ENCODE measurements around the gene SLC49A4.

Gene SLC49A4

DNA sequence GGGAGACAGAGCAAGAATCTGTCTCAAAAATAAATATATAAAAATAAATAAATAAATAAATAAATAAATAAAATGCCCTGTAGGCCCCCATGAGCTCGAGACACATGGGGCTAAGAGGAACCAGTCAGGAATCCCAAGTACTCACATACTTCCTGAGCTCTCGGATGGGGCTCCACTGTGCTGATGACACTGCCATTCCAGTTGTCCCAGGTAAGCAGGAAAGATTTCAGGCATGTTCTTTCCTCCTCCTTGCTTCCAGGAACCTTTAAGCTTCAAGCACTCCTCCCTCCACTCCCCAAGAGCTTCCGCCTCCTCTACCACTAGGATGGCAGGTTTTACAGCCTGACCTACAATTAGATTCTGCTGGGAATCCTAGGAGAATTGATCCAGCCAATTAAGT, 113.4 kb downstream of the SLC49A4 start:
- DNase-seq (ENCODE audit: low spot score): no peak

DNA sequence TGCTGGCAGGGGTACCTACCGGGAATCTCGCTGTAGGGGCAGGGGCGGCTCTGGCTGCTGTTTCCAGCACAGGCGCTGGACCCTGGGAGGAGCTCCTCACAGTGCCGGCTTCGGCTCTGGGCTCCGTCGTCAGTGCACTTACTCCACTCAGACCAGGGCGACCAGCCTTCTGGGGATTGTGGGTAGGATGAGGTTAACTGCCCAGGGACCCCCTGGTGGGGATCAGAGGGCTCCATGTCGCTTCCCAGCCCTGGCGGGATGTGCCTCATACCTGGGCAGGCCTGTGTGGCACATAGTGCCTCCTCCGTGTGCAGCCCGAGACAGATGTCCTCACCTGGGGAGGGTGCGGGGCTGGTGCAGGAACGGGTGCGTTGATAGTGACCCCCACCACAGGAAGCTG, 117.0 kb downstream of the SLC49A4 start:
- no peak for DNase-seq (ENCODE audit: low spot score)

DNA sequence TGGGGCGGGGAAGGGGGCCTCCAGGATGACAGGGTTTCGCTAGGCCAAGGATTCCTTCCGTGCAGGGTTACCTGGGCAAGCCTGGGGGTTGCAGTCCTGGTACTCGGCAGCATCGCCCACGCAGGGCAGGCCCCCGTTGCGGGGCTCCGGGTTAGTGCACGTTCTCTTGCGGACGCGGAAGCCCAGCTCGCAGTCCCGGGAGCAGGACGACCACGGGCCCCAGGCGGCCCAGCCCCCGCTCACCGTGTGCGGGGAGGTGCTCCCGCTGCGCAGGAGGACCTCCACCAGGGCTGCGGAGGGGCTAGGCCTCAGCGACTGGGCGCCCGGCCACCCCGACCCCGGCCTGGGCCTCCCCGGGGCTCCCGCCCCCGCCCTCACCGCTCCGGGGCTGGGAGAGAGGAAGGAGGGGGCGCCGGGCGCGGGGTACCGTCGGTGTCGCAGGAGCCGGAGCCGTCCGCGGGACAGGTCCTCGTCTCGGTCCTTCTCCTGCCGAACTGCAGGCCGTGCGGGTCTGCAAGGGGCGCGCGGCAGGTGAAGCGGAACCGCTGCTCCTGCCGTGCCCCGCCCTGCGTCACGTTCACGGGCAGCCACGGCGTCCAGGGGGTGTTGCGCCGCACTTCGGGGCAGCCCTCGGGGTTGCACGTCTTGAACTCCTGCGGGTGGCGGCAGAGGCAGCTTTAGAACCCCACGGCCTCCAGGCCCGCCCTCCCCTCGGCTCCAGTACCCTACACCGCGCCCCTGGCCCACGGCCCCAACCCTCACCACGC, 118.1 kb downstream of the SLC49A4 start:
- no peak for DNase-seq (ENCODE audit: low spot score)

DNA sequence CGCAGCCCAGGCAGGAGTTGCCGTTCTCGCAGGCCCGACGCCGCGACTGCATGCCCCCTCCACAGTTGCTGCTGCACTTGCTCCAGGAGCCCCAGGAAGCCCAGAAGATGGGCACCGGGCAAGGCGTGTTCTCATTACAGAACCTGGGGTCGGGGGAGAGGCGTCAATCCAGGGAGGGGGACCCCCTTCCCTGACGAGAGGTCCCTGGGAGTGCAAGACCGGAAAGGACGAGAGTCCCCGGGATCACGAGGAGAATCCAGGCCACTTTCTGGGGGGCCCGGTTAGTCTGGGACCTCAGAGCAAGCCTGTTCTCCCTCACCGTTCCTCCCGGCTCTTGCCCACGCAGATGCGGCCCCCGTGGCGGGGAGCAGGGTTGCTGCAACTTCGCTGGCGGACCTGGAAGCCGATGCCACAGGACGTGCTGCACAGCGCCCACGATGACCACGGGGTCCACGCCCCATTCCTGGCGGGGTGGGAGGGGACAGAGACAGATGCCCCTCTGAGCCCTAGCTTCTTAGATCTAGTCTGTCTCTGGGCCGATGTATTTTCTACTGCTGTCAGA, 118.8 kb downstream of the SLC49A4 start:
- DNase-seq (ENCODE audit: low spot score): no peak

DNA sequence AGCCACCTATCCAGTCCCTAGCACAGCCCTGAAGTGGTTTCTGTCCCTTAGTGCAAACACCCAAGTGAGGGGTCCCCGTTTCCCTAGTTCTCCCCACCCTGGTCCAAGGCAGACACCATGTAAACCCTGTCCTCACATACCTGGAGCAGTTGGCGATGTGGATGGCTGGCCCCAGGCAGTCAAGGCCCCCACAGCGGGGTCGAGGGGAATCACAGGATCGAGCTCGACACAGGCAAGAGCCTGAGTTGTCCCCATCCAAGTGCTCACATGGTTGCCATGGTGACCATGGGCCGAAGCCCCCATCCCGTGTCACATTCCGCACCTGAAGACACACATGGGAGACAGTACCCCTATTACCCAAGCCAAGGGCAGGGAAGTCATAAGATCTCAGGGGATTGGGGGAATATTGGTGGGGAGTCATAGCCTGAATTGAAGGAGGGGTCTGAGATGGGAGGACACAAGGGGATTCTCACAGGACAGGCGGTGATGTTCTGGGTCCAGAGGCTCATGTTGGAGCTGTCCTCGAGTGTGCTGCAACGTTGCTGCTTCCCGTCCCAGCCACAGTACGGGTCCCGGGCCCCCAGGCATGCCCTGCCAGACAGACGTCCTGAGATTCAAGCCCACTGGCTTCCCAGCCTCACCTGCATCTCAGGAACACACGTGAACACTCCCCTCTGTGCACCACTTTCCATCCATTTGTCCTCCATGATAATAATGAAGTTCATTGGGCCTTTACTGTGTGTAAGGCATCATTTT, 120.6 kb downstream of the SLC49A4 start:
- DNase-seq (ENCODE audit: low spot score): no peak

DNA sequence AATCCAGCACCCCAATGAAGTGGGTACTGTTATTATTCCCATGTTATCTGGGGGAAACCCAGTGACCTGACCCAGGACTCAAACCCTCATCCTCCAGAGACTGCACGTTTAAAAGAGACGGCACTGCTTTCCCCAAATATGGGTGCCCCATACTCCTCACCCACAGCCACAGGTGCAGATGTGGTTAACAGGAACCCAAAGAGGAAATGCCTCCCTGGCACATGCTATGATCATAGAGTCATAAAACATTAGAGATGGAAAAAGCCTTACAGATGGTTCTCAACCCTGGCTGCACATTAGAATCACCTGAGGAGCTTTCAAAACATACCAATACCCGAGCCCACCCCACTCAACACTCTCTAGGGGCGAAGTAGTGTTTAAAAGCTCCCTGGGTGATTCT, 121.2 kb downstream of the SLC49A4 start:
- DNase-seq (ENCODE audit: low spot score): no peak

DNA sequence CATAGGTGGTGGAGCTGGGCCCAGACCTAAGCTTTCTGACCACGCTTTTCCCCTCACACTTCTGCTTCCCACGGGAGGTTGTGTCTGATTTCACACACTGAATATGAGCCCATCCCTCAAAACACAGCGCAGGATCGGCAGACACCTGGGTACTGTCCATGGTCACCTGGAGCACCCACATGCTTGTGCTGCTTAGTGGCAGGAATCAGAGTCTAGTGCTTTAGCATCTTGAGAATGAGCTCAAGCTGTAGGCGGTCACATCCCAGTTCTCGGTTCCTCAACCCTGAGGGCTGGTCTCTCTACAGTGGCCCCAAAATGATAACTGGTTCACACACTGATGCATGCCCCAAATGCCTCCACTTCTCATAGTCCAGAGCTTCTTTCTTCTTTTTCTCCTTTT, 121.7 kb downstream of the SLC49A4 start:
- no peak for DNase-seq (ENCODE audit: low spot score)

DNA sequence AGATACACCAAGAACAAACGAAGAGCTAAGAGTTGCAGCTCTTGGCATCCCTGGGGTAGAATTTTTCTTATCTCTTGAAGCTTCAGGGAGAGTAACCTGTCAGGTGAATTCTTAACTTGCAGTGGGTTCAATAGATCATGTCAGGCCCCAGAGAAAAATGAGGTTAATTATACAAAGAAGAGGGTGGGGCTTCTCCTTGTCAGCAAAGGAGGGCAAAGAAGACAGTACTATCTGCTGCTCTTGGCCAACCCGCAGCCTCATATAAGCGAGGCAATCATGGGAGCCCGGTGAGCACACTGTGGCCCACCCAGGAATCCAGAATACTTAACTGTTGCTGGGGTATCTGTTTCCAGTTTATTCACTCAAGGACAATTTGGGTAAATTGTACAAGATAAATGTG, 122.5 kb downstream of the SLC49A4 start:
- DNase-seq (ENCODE audit: low spot score): no peak

DNA sequence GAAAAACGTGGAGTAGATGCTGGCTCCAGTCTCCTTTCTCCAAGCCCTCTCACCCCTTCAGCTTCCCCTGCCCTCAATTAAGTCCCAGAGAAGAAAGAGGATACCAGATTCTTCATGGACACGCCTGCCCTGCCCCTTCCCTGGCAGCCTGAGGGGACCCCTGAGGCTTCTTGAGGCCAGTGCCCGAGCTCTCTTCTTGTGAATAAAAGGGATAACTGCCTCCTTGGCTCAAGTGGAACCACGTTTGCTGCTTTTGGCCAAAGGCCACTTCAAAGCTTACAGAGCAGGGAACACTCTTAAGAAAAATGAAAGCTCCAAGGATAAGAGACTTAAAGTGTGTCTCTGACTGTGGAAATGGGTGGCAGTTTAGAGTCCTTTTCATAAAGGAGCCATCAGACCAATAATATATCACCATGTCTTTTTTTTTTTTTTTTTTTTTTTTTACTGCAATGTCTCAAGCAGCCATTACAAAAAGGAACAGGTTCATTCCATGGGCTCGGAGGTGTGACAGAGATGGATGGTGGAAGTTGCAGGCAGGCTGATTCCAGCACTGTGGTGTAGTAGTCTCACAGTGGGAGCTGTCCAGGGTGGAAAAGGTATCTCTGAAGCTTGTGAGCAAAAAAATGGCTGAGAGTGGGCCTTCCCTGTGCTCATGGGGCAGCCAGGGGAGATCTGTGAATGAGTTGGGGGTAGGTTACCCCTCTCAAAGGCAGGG, 123.9 kb downstream of the SLC49A4 start:
- no peak for DNase-seq (ENCODE audit: low spot score)

DNA sequence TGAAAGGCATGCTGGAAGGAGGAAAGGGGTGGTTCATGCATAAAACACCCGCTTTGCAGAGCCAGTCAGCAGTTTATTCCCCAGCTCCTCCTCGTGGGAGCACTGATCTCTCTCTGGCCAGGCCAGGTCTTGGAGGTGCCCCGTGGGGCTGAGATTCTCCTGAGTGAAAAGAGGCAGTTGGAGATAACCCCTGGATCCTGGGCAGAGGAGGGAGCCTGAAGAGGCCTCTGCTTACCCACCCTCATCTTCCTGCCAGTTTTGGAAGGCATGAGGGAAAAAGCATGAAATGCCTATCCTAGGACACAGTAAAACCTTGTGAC, 124.4 kb downstream of the SLC49A4 start:
- DNase-seq (ENCODE audit: low spot score): no peak

DNA sequence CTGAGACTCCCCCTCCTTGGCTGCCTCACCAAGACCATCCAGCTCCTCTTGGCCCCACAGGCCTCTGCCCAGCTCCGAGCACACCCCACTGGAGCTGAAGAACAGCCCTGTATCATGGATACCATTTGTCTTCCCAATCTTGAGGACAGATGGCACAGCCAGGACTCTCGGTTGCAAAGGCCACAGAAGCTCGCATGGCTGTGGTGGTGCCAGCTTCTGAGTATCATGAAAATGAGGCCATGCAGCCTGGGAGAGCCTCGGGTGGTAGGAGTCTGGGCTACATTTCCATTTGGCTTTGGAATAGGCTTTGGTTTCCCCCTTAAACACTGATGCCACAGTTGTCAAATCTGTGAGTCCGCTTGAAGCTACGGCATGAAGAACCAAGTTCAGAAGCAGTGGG, 126.1 kb downstream of the SLC49A4 start:
- no peak for DNase-seq (ENCODE audit: low spot score)

DNA sequence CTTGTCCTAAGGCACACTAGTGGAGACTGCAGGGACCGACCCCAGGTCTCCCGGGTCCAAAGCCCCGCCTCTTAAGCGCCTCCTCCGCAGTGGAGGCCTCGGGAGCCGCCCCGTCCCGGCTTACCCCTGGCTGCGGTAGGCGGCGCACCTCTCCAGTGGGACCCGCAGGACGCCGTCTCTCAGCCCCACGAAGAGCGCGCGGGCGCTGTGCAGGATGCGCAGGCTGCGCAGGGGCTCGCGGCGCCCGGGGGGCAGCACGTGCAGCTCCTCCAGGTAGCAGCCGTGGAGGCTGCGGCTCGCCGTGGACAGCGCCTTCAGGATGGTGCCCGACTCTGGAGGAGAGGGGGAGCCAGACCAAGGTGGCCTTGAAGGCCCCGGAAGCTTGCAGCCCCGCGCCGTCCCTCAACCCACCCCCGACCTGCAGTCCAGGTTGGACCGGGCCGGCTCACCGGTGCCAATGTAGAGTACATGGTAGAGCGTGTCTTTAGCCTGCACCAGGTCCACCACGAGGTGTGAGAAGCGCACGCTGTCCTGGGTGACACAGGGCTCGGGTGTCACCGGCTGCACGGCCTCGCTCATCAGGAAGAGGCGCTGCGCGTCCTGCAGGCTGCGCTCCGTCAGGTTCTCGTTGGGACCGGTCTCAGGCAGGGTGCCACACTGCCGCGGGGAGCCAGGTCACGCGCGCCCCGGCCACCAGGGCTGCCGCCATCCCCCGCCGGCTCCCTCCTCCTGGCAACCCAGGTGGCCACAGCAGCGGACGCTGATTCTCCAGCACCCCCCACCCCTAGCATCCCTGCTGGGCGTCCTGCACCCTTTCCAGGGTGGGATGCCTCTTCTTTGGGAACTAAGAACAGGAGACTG, 127.2 kb downstream of the SLC49A4 start:
- DNase-seq (ENCODE audit: low spot score): no peak

DNA sequence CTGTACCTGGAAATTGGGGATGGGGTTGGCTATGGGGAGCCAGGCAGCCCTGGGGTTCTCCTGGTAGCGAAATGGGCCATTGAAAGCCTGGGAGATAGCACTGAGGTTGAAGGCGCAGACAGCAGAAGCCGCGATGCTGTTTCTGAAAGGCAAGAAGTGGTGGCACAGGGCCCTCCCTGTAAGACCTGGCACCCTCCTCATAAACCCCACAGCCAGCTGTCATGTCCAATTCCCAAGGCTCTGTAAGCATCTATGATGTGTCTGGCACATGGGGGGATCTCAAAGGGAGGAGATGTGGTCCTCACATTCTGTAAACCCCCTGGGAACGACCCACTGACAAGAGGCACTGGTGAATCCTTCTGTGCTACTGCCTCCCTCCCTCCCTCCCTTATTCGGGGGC, 128.7 kb downstream of the SLC49A4 start:
- DNase-seq (ENCODE audit: low spot score): no peak

DNA sequence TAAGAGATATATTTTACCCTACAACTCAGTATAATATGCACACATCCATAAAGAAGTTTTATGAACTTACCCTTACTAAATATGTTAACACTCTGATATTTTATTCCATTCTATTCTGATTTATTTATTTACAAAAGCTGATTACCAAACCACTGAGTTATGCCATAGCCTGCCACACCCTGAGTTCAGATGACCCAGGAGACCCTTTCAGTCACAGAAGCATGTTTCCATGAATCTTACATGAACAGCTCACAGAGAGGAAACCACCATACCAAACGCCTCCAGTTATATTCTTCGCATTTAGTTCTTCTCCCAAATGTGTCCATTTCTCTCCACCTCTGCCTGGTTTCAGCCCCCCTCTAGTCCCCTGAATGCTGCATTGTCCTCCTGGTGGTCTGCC, 129.2 kb downstream of the SLC49A4 start:
- no peak for DNase-seq (ENCODE audit: low spot score)

DNA sequence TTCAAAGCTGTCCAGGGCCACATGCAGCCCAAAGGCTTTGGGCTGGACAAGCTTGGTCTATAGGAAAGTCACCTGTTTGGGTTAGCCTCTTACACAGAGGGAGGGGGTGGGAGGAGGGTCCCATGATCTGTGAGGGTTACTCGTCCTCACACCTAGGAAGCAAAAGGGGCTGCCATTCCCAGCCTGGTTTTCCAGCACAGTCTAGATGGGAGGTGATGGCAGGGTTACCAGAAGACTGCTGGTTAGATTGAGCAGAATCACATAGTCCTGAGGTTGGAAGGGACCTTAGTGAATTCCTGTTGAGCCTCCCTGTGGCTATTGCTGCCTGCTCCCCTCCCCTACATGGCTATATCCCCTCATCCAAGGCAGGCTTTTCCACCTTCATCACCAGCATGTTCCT, 130.9 kb downstream of the SLC49A4 start:
- DNase-seq (ENCODE audit: low spot score): no peak

DNA sequence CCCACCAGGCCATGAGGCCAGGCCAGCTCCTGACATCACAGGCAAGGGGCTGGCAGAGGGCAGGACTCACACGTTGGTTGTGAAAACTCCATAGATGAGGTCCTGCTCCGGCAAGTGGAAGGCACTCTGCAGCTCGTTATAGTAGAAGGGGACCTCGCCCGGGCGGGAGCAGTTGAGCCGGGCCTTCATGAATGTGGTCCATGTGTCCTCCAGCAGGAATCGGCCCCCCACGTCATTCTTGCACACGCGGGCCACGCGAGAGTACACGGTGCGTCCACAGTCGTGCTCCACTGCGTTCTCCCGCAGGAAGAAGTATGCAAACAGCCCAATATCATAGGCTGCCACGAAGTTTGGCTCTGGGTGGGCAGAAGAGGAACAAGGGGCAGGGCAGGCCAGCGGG, 131.5 kb downstream of the SLC49A4 start:
- no peak for DNase-seq (ENCODE audit: low spot score)

DNA sequence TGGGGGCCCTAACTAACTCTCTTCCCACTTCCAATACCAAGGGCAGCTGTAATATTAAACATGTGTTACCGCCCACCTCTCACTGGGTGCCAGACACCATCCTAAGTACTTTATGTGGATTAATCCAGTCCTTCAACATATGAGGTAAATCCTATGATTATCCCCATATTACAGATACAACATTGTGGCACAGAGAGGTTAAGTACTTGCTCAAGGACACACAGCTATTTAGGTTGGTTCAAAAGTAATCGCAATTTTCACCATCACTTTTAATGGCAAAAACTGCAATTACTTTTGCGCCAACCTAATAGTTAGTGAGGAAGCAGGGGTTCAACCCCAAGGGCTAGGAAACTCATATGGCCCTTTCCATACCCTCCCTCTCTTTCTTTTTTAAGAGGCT, 131.9 kb downstream of the SLC49A4 start:
- DNase-seq (ENCODE audit: low spot score): no peak

DNA sequence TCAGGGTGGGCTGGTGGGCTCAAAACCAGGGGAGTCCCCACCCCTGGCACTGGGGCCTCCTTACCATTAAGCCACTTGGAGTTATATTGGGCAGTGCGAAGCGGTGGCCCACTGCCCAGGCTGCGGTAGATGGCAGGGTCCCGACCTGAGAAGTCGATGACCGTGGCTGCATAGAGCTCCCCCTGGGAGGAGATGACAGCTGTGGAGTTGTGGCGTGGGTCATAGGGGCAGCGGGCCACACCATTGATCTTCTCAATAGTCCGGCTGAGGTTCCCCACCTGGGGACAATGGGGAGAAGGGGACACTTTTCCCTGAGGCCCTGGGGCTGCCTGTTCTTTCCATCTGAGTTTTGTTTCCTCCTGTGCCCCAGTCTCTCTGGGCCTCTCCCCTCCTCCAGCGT, 132.9 kb downstream of the SLC49A4 start:
- no peak for DNase-seq (ENCODE audit: low spot score)

DNA sequence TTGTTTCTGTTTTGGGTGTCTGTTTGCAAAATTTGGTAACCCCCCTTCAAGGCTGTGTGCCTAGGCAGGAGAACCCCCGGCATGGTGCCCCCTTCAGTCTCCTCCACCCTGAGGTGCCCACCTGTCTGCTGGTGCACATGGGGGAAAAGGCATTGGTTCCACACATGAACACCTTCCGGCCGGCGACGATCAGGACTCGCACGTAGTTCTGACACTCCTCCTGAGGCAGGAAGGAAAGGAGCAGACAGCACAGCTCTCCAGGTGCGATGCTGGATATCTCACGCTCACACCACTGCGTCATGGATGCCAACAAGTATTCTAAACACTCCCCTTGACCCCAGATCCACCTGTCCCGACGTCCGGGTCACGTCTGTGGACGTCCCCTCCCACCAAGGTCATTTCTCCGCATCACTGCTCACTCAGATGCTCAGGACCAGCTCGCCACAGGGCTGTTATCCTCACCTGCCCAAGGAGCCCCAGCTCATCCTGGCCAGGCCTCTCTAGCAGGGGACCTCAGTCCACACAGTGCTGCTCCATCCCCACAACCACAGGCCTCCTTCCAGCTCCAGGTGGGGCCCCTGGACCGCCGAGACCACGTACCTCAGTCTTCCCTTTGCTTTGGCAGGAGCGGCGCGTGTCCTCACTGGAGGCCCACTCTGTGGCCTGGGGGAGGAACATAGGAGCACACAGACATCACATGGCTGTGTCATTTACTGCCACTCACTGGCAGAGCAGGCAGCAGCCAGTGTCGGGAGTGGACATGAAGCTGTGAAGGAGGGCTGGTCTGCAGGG, 133.7 kb downstream of the SLC49A4 start:
- DNase-seq (ENCODE audit: low spot score): no peak

DNA sequence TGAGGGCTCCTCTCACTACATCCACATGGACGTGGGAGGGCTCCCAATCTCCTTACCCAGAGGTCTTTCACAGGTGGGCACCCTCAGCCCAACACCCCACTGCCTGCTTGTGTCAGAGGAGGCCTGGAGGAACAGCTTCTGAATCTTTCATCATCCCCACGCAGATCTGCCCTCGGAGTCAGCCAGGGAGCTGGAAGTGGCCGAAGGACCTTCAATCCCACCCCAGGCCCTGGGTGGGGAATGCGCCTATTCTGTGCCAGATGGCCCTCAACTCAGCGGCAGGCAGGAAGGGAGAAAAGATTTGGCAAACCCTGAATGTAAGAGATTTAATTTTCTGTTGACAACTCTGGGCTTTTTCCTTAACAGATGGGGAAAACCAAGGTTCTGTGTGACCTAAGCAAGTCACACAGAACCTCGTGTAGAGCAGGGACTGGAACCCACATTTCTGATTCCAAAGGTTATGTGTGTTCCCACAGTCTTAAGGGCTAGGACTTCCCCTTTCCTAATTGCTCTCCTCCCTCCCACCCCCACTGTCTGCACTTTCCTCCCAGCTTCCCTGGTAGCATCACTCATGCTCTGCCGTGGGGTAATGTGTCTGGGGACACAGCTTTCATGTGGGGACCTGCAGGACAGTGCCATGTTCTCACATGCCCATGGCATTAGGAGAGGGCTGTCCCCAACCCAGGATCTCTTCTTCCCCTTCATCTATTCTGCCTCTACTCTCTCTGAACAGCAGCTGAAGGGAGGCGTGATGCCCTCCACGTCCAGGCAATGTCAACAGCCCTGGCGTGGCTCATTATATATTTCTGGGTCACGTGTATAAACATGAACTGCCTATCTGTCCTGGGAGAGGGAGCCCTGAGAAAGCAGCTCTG, 134.6 kb downstream of the SLC49A4 start:
- DNase-seq (ENCODE audit: low spot score): no peak
